Ovary (tissue), 3 donors: ENCODE results near the gene TBCE.

ENCODE experiments used
- CTCF ChIP-seq, 3 donors: fragments of 450-650 bp in 2 of 3; fragments of 200-600 bp in 1 of 3; IDR thresholded peaks; one replicate each; pipeline versions ENCODE4 v1.5.1 to v1.8.0; 2016 to 2022; ENCODE audit warnings: antibody characterized with exemption in 3 of 3, mild to moderate bottlenecking in 1 of 3
- EP300 ChIP-seq: sonication (generic); formaldehyde crosslinking; IDR thresholded peaks from one replicate; pipeline ENCODE4 v1.6.1; 2017; ENCODE audit warnings: antibody characterized with exemption
- POLR2A ChIP-seq: fragments of 450-650 bp; IDR thresholded peaks from one replicate; pipeline ENCODE4 v1.6.1; 2017; ENCODE audit warnings: antibody characterized with exemption, mild to moderate bottlenecking, moderate library complexity
- donor health status: DM: no; HTN: no; CAD: no.

DNA sequence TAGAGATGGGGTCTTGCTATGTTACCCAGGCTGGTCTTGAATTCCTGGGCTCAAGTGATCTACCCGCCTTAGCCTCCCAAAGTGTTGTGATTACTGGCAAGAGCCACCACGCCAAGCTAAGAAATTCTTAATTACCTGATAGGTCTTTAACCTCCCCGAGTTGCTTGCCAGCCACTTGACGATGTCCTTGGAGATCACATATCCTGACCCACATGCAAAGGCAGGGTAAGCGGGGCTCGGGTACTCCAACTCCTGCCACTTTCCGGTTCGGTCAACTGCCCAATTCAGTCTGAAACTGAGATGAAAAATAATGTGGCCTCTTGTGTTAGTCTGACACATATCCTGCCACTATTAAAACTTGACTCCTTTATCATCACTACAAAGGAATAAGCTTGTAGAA, 86.8 kb downstream of the TBCE start:
- no peak for TF ChIP-seq CTCF (IDR thresholded peaks at IDR 0.05)
- no peak for TF ChIP-seq POLR2A
- TF ChIP-seq EP300: no peak
